Measurements from ENCODE around the gene ASMTL.

DNA sequence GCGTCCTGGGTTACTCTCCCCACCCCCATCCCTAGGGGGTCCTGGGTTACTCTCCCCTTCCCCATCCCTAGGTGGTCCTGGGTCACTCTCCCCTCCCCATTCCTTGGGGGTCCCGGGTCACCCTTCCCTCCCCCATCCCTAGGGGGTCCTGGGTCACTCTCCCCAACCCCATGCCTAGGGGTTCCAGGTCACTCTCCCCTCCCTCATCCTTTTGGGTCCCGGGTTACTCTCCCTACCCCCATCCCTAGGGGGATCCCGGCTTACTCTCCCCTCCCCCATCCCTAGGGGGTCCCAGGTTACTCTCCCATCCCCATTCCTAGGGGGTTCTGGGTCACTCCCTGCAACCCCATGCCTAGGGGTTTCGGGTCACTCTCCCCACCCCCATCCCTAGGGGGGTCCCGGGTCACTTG is 1.5 kb downstream of the ASMTL start:
- TF ChIP-seq EZH2 (IDR thresholded peaks at IDR 0.05; ENCODE audit: insufficient read depth, poor library complexity, severe bottlenecking) (no peak), EZH2phosphoT487 (IDR thresholded peaks at IDR 0.05; ENCODE audit: insufficient read depth, low read depth) (no peak)
